ENCODE measurements around the gene CCNA2. TPM values are rescaled to one million over a fixed set of nuclear protein-coding genes. Genes with fewer than 3 reads are reported as not detected.

The CCNA2 gene
- total RNA-seq, 1 experiment from 2014 or later, result 132 TPM

- DNase-seq (ENCODE audit: low spot score), result no peak
Measured at GRCh38 chr4:121801715-121802075, 22.0 kb downstream of the CCNA2 start.

DNA sequence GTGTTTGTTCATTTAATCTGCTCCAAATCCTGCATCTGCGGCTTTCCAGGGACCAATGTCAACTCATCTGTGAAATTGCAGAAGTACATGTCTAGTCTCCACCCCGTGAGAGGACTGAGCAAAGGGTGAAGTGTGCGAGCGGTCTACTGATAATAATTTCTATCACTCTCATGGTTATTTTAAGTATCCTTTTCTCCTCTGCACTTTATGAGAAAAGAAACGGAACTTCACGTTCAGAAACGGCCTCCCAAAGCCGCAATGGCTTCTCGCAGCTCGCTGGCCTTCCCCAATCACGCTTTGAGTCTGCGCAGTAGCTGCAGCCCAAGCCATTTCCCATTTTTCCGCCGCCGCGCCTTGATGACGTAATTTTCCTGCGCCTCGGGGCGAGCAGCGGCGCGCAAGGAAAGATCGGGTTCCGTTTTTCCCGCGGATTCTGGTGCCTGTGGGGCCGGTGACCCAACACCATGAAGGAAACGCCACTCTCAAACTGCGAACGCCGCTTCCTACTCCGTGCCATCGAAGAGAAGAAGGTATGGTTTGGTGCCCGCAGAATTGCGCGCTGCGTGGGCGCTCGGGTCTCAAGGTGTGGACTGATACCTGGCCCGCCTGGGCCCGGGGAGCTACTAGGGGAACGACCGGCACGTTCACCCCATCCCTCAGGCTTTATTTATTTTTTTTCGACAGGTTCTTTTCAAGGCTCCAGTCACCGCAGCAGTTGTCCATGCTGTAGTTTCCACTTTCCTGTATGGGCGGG lies 22.5 kb downstream of the CCNA2 start, which contains the start of gene EXOSC9:
EXOSC9 (plus strand) TSS at position 363 of the 754 bp plus-strand sequence; CDS start at position 465, 102 bp downstream.
- peak; percentile 93 for DNase-seq (ENCODE audit: low spot score)

DNA sequence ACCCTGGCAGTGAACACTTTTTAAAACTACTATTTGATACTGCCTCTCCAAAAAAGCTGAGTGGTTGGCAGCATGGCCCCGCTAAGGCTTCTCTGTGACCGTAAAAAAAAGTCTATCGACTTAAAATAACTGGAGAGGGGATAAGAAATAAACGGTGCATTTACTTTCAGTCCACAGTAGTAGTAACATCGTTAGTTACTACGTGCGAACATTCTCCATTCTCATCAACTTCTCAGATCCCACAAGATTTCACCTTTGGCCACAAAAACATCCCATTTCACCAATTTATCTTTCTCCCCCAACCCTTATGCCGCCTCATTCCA lies 23.1 kb downstream of the CCNA2 start:
- no peak for DNase-seq (ENCODE audit: low spot score)

GRCh38 chr4:121799867-121800501 lies 23.7 kb downstream of the CCNA2 start:
- DNase-seq (ENCODE audit: low spot score), result no peak

DNA sequence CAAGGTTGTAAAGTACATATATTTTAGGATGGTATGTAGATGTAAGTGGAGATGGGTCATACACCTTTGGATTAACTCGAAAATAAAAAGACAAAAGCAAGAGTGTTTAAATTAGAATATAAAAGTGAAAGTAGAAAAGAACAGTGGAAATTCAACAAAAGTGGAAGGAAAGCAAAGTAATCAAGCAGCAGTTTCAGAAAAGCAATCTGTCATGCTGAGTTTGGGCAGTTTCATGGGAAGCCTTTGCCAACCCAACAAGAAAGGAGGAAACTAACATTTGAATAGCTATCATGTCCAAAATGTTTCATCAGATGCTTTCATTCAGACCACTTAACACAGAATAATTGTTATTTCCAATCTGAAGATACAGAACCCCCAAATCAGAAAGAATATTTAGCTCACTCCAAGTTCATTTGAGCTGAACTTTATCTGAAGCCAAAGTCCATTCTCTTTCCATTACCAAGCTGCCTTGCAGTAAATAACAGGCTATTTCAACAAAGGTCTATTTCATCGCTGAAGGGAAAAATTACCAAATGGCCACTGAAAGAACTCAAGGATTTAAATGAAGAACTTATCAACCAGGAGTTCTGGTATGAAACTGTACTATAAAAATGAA lies 24.4 kb downstream of the CCNA2 start:
- DNase-seq (ENCODE audit: low spot score), result no peak

DNA sequence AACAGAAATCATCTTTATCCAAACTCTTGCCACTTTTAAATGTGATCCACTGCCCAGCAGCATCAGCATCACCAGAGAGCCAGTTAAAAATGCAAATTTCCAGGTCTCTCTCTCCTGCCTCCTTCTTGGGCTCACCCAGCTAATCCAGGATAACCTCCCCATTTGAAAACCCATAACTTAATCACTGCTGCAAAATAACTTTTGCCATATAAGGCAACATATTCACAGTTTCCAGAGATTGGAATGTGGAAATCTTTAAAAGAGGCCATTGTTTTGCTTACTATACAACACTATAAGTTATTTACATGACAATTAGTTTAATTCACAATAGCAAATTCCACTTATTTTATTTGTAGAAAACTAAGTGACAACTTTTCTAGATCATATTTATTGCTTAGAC lies 27.4 kb downstream of the CCNA2 start:
- no peak for DNase-seq (ENCODE audit: low spot score)

DNA sequence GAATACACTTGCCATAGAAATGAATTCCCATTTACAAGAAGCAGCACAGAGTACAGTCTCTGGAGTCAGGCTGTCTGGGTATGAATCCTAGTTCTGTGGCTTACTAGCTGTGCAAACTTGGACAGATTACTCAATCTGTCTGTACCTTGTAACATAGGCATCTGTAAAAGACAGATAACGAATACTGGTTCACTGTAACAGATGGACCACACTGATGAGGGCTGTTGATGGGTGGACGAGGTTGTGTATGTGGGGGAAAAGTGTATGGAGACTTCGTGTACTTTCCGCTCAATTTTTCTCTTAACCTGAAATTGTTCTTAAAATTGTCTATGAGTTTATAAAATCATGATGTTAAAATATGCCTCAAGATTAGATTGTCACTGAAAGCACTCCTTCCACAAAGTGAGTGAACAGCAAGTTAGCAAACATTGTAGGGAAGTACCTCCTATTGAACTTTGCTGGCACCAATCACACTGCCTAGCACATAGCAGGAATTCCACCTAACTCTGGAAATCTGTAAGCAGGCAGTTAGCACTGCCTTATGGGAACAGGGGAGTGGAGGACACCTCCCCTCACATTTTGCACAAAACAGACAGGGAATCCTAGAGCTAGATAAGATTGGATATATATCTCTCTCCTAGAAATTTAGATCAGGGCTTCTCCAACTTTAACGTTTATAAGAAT lies 29.0 kb downstream of the CCNA2 start:
- no peak for DNase-seq (ENCODE audit: low spot score)

DNA sequence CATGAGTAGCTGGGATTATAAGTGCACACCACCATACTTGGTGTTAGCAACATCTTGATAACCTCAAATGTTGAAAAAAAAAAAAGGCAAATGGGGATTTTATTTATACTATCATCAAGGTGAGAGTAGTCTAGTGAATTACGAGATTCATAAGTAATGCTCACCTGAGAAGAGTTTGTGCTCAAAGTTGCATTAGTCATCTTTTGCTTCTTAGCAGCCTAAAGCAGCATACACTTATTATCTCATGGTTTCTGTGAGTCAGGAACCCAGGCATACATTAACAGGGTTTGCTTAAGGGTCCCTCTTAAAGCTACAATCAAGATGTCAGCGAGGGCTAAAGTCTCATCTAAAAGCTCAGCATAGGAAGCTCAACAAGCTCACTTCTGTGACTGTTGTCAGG lies 30.7 kb downstream of the CCNA2 start:
- DNase-seq (ENCODE audit: low spot score), result no peak

GRCh38 chr4:121791481-121791880 lies 32.2 kb downstream of the CCNA2 start:
- DNase-seq (ENCODE audit: low spot score), result peak; percentile 10

- DNase-seq (ENCODE audit: low spot score), result no peak
Measured at GRCh38 chr4:121790976-121791375, 32.7 kb downstream of the CCNA2 start.

- DNase-seq (ENCODE audit: low spot score), result peak; percentile 16
Measured at GRCh38 chr4:121789960-121790829, 33.5 kb downstream of the CCNA2 start.

DNA sequence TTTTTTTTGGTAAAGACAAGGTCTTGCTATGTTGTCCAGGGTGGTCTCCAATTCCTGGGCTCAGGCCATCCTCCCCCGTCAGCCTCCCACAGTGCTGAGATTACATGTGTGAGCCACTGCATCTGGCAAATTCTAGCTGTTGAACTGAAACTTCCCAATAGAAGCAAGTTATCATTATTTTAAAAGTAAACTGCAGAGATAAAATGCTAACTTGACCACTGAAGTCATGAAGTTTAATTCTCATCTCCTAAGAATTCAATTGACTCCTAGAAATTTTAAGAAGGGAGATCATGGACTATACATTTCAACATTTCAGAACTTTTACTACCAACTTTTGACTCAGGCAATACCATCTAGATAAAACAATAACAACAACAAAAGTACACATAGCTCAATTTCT lies 34.2 kb downstream of the CCNA2 start:
- DNase-seq (ENCODE audit: low spot score), result no peak

- no peak for DNase-seq (ENCODE audit: low spot score)
Measured at GRCh38 chr4:121788896-121789295, 34.8 kb downstream of the CCNA2 start.

- DNase-seq (ENCODE audit: low spot score), result no peak
Measured at GRCh38 chr4:121786221-121786620, 37.5 kb downstream of the CCNA2 start.

DNA sequence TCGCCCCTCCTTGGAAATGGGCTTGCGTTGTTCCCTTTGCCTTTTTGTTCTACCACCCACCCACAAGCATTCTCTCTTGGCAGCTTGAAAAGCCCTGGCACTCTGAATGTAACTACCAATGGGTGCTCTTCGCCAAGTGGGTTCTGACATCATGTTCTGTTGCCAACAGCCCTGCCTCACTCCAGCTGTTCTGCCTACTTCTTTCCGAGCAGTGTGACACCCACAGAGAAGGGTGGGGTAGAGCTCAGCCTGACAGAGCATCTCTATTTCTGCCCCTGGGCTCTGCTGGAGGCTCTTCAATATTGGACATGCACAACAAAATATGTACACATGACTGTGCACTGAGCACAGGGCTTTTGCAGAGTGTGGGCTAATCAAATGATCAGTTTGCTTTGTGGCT lies 38.2 kb downstream of the CCNA2 start:
- peak; percentile 31 for DNase-seq (ENCODE audit: low spot score)

GRCh38 chr4:121784975-121785374 lies 38.7 kb downstream of the CCNA2 start:
- DNase-seq (ENCODE audit: low spot score), result peak; percentile 69

DNA sequence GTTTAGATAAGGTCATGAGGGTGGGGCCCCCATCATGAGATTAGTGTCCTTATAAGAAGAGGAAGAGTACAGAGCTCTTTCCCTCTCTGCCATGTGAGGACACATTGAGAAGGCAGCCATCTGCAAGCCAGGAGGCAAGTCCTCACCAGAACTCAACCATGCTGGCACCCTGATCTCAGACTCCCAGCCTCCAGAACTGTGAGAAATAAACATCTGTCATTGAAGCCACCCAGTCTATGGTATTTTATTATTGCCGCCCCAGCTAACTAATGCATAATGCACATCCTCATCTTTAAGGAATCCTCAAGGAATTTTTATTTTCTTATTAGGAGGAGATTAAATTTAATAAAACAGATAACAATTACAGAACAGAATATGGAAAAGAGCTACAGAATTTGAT lies 39.3 kb downstream of the CCNA2 start:
- DNase-seq (ENCODE audit: low spot score), result no peak

GRCh38 chr4:121783210-121783609 lies 40.5 kb downstream of the CCNA2 start:
- no peak for DNase-seq (ENCODE audit: low spot score)

- no peak for DNase-seq (ENCODE audit: low spot score)
Measured at GRCh38 chr4:121778991-121779628, 44.6 kb downstream of the CCNA2 start.

GRCh38 chr4:121777625-121778024 lies 46.1 kb downstream of the CCNA2 start:
- no peak for DNase-seq (ENCODE audit: low spot score)

All from H4 (cell line).